ENCODE results near the gene ADAMTSL5.
A peak's percentile ranks its signal among the peaks of the same experiment; 100 is the strongest.
"Not testable (repeated sequence)": the region's sequence is repeated elsewhere in the genome, so short reads cannot be mapped to it uniquely, and the experiment has no call there.

The ADAMTSL5 gene

GRCh38 chr19:1481224-1481892 is 31.5 kb downstream of the ADAMTSL5 start:
- TF ChIP-seq, protein P1, sequence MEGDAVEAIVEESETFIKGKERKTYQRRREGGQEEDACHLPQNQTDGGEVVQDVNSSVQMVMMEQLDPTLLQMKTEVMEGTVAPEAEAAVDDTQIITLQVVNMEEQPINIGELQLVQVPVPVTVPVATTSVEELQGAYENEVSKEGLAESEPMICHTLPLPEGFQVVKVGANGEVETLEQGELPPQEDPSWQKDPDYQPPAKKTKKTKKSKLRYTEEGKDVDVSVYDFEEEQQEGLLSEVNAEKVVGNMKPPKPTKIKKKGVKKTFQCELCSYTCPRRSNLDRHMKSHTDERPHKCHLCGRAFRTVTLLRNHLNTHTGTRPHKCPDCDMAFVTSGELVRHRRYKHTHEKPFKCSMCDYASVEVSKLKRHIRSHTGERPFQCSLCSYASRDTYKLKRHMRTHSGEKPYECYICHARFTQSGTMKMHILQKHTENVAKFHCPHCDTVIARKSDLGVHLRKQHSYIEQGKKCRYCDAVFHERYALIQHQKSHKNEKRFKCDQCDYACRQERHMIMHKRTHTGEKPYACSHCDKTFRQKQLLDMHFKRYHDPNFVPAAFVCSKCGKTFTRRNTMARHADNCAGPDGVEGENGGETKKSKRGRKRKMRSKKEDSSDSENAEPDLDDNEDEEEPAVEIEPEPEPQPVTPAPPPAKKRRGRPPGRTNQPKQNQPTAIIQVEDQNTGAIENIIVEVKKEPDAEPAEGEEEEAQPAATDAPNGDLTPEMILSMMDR (IDR thresholded peaks at IDR 0.05; ENCODE audit: low read depth, low read length, missing control alignments), result no peak
- no peak for DNase-seq (ENCODE audit: low read depth)
- no peak overlapping the region for H3K4me3 ChIP-seq (ENCODE audit: low read depth, low read length)

- H3K4me3 ChIP-seq (ENCODE audit: low read depth, low read length), result peak within 1 kb of the TSS; percentile 73
- TF ChIP-seq, protein P1 (IDR thresholded peaks at IDR 0.05; ENCODE audit: low read depth, low read length, missing control alignments), result no peak
- DNase-seq (ENCODE audit: low read depth), result peak; percentile 79
Observed at GRCh38 chr19:1478934-1479707, 33.7 kb downstream of the ADAMTSL5 start, which contains the start of gene C19orf25. C19orf25 (minus strand) TSS chr19:1479215; CDS start chr19:1478903, 312 bp downstream.

DNA sequence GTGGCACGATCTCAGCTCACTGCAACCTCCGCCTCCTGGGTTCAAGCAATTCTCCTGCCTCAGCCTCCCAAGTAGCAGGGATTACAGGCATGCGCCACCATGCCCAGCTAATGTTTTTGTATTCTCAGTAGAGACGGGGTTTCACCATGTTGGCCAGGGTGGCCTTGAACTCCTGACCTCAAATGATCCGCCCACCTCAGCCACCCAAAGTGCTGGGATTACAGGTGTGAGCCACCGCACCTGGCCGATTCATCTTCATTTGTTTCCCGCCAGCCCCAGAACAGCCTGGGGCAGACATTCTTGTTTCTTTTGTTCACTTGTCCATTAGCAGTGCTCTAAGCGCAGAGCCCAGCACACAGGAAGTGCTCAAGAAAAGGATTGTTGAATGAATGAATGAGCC is 35.8 kb downstream of the ADAMTSL5 start:
- DNase-seq (ENCODE audit: low read depth); H3K4me3 ChIP-seq (ENCODE audit: low read depth, low read length): not testable (repeated sequence)

GRCh38 chr19:1475751-1476437 is 36.9 kb downstream of the ADAMTSL5 start:
- DNase-seq (ENCODE audit: low read depth), result no peak
- TF ChIP-seq, protein P1 (IDR thresholded peaks at IDR 0.05; ENCODE audit: low read depth, low read length, missing control alignments), result no peak
- H3K4me3 ChIP-seq (ENCODE audit: low read depth, low read length), result no peak overlapping the region

DNA sequence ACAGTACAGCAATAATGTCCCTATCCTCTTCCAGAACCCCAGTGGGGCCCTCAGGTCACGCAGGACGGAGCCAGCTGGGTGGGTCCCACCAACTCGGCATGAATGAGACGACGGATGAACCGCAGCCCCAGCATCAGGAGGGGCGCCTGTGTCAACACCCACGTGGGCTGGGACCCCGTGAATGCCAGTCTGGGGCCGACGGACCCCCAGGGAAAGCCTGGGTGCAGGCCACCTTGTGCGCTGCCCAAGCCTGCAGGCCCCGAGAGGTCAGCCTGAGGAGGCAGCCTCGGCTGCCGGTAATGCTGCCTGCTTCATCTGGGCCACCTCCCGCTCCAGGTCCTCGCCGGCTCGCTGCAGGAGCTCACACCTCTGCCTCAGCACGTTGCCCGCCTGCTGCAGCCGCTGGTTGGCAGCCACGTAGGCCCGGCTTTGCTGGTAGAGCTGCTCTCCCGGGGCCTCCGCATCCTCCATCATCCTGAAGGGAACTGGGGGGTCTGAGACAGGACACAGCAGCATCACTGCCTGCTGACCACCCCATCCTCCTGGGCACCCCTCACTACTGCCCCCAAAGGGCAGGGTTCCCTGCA is 38.0 kb downstream of the ADAMTSL5 start:
- no peak for DNase-seq (ENCODE audit: low read depth)

GRCh38 chr19:1474011-1474764 is 38.6 kb downstream of the ADAMTSL5 start:
- DNase-seq (ENCODE audit: low read depth), result no peak
- TF ChIP-seq, protein P1 (IDR thresholded peaks at IDR 0.05; ENCODE audit: low read depth, low read length, missing control alignments), result no peak
- no peak overlapping the region for H3K4me3 ChIP-seq (ENCODE audit: low read depth, low read length)

More for the DNA sequence above, 38.0 kb downstream of the ADAMTSL5 start:
- TF ChIP-seq, protein P1 (IDR thresholded peaks at IDR 0.05; ENCODE audit: low read depth, low read length, missing control alignments), result no peak
- no peak overlapping the region for H3K4me3 ChIP-seq (ENCODE audit: low read depth, low read length)

All from GM12864 (cell line).